ENCODE measurements around the gene GYPB. TPM values are rescaled to one million over a fixed set of nuclear protein-coding genes. Genes with fewer than 3 reads are reported as not detected.

The GYPB gene
- total RNA-seq, 2 donors from 2014 or later = not detected

Other genes starting within 250 kb of the GYPB start
- gene GYPE, start 113.8 kb downstream of the GYPB start, total RNA-seq = 1 to 10 TPM in 1 of 2 donors, not detected in 1; 1.1 TPM
- not detected for gene GYPA, start 121.3 kb upstream of the GYPB start, total RNA-seq